Spleen (tissue), 11 donors: ENCODE measurements around the gene WNT16. TPM values are rescaled to one million over a fixed set of nuclear protein-coding genes. Genes with fewer than 3 reads are reported as not detected.
A peak's percentile ranks its signal among the peaks of the same experiment; 100 is the strongest.
"Not testable (repeated sequence)": the region's sequence is repeated elsewhere in the genome, so short reads cannot be mapped to it uniquely, and the experiment has no call there.

Source experiments
- DNase-seq: peaks from one replicate; pipeline ENCODE4 v3.0.0-alpha.2; 2020
- H3K27ac ChIP-seq, 8 donors: fragments of 200-600 bp; sonication (generic) in 7 of 8; 1 replicate in 4 of 8; 2 replicates in 4 of 8; pipeline versions ENCODE4 v1.5.0 to v1.8.0; 2016 to 2021; ENCODE audit warnings: inconsistent platforms in 4 of 8, mild to moderate bottlenecking in 4 of 8, moderate library complexity in 1 of 8
- H3K27me3 ChIP-seq, 7 donors: fragments of 200-600 bp; sonication (generic) in 6 of 7; replicated peaks in 1 of 7; 1 replicate in 4 of 7; 2 replicates in 3 of 7; pipeline versions ENCODE4 v1.5.0 to v1.8.0; 2016 to 2021; ENCODE audit warnings: inconsistent platforms in 3 of 7, mild to moderate bottlenecking in 1 of 7
- H3K36me3 ChIP-seq, 6 donors: fragments of 200-600 bp; sonication (generic) in 5 of 6; 1 replicate in 4 of 6; 2 replicates in 2 of 6; pipeline versions ENCODE4 v1.5.0 to v1.8.0; 2016 to 2021; ENCODE audit warnings: inconsistent platforms in 2 of 6
- H3K4me1 ChIP-seq, 6 donors: fragments of 200-600 bp; sonication (generic) in 5 of 6; 1 replicate in 3 of 6; 2 replicates in 3 of 6; pipeline versions ENCODE4 v1.5.0 to v1.8.0; 2016 to 2021; ENCODE audit warnings: inconsistent platforms in 3 of 6
- H3K4me3 ChIP-seq, 8 donors: fragments of 200-600 bp; sonication (generic) in 7 of 8; 1 replicate in 4 of 8; 2 replicates in 4 of 8; pipeline versions ENCODE4 v1.5.0 to v1.8.0; 2016 to 2021; ENCODE audit warnings: inconsistent platforms in 4 of 8, mild to moderate bottlenecking in 4 of 8, moderate library complexity in 2 of 8
- H3K9me3 ChIP-seq, 8 donors: fragments of 200-600 bp; sonication (generic) in 7 of 8; 1 replicate in 4 of 8; 2 replicates in 4 of 8; pipeline versions ENCODE4 v1.5.0 to v1.8.0; 2016 to 2021; ENCODE audit warnings: inconsistent platforms in 4 of 8
- CTCF ChIP-seq, 11 experiments: fragments of 200-600 bp in 7 of 11; fragments of 450-650 bp in 4 of 11; sonication (generic) in 4 of 11; IDR thresholded peaks in 8 of 11; conservative IDR thresholded peaks in 3 of 11; 1 replicate in 7 of 11; 2 replicates in 4 of 11; pipeline versions ENCODE4 v1.4.0 to v1.8.0; 2016 to 2021; ENCODE audit warnings: antibody characterized with exemption in 11 of 11, inconsistent platforms in 4 of 11, mild to moderate bottlenecking in 1 of 11
- POLR2A ChIP-seq, 3 donors: fragments of 450-650 bp; IDR thresholded peaks; one replicate each; pipeline ENCODE4 v1.5.1; 2017; ENCODE audit warnings: antibody characterized with exemption in 3 of 3, mild to moderate bottlenecking in 1 of 3
- POLR2AphosphoS5 ChIP-seq, 3 donors: sonication (generic); formaldehyde crosslinking; IDR thresholded peaks; one replicate each; pipeline ENCODE4 v1.5.1; 2017; ENCODE audit warnings: antibody characterized with exemption in 3 of 3
- WGBS, 5 donors: extraction: QIAGEN DNeasy Blood & Tissue Kit in 3 of 5; methylation state at CpG; one replicate each; pipeline versions ENCODE4 v1.1.5 to v1.1.7; 2013 to 2018; 5-methylcytosine and 5-hydroxymethylcytosine counted together
- intact Hi-C: fragments of 100-400 bp; cut with DNase I; formaldehyde crosslinking; loops from one replicate; pipeline ENCODE4 v1.15.0; 2023; ENCODE audit warnings: low total_unique reads
- polyA plus RNA-seq, 3 donors: library from polyadenylated mRNA; stranded (reverse); fragments of 200-250 nt; gene quantifications; one replicate each; pipeline ENCODE4 v1.2.1, GENCODE V29; 2013
- total RNA-seq, 7 donors: library from RNA; depleted of rRNA in 3 of 7; stranded (reverse); fragments of >200 nt in 3 of 7; fragmentation: NEBNext Ultra II Directional in 4 of 7; extraction: Animal tissue kit (Norgen Biotek cat#: 25700) in 4 of 7; gene quantifications; one replicate each; pipeline versions ENCODE4 v1.1.0 to v1.2.1, GENCODE V29; 2016 to 2021
- donor health status: healthy with polysubstance abuse.
- donor health status: DM: no; HTN: no; CAD: no; lungs with moderate emphysema.
- donor health status: DM: no; HTN: no; CAD: no.
- donor health status: Bipolar disorder and iron deficiency.
- donor health status: healthy.
- donor health status: DM: no; HTN: no; CAD: no.
- donor health status: DM: yes; HTN: yes; CAD: no.

WNT16 gene
- total and polyA plus RNA-seq, 10 donors: 0.33 to 3.2 (median 0.95) TPM

- H3K36me3 ChIP-seq: no peaks in the 10 kb centered on the region
- no peak for TF ChIP-seq CTCF (IDR thresholded peaks at IDR 0.05 in 8 of 11, conservative IDR thresholded peaks at IDR 0.05 in 3 of 11)
- no peak overlapping the region for H3K4me3 ChIP-seq
- H3K27ac ChIP-seq: no peak overlapping the region
- 56 to 69% (median 57%) methylated on average over 4 of the region's 4 CpGs for WGBS, 5 donors
- intact Hi-C loops: no loop called here
- H3K27me3 ChIP-seq: no peaks in the 10 kb centered on the region
- H3K4me1 ChIP-seq: no peaks in the 10 kb centered on the region
- no peak for DNase-seq
- peaks cover 0 to 13% (median 0%) of the 10 kb centered on the region in 8 donors for H3K9me3 ChIP-seq
Observed at GRCh38 chr7:121307021-121307574, 21.7 kb upstream of the WNT16 start.

DNA sequence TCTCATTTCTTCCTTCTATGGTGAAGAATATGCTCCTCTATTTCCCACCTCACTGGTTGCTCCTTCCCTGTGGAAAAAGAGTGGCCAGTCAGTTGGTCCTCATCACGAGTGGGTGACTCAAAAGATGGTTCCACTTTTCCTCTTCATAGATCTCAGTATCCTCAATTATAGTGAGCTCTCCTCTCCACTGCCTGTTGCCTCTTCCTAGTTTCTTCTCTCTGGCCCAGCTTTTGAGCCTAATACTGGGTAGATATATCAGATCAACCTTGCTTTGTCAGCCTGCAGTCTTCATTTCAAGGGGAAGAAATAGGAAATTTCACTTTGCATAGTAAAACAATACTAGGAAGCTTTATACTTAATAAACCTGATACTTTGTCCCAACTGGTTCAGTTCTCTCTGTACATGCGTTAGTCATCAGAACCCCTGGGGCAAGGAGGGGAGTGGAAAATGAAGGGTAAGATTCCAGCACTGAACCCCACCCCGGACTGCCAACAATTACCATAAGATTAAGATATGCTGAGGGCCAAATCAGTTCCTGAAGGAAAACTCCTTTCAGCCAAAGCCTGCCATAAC is 15.5 kb upstream of the WNT16 start:
- DNase-seq: no peak
- peaks cover 0 to 13% (median 0%) of the 10 kb centered on the region in 8 donors for H3K9me3 ChIP-seq
- no peaks in the 10 kb centered on the region for H3K36me3 ChIP-seq
- WGBS, 5 donors: 53 to 82% (median 60%) methylated on average over 3 of the region's 3 CpGs
- H3K27me3 ChIP-seq: no peaks in the 10 kb centered on the region
- H3K27ac ChIP-seq: peak overlapping the region in 4 of 8 donors; percentile 16 to 51 (median 44)
- no peak overlapping the region for H3K4me3 ChIP-seq
- H3K4me1 ChIP-seq: peaks cover 0 to 11% (median 0%) of the 10 kb centered on the region in 6 donors
- no peak for TF ChIP-seq POLR2A (IDR thresholded peaks at IDR 0.05)
- TF ChIP-seq CTCF (IDR thresholded peaks at IDR 0.05 in 8 of 11, conservative IDR thresholded peaks at IDR 0.05 in 3 of 11): no peak
- no peak for TF ChIP-seq POLR2AphosphoS5 (IDR thresholded peaks at IDR 0.05)
- intact Hi-C loops: no loop called here

DNA sequence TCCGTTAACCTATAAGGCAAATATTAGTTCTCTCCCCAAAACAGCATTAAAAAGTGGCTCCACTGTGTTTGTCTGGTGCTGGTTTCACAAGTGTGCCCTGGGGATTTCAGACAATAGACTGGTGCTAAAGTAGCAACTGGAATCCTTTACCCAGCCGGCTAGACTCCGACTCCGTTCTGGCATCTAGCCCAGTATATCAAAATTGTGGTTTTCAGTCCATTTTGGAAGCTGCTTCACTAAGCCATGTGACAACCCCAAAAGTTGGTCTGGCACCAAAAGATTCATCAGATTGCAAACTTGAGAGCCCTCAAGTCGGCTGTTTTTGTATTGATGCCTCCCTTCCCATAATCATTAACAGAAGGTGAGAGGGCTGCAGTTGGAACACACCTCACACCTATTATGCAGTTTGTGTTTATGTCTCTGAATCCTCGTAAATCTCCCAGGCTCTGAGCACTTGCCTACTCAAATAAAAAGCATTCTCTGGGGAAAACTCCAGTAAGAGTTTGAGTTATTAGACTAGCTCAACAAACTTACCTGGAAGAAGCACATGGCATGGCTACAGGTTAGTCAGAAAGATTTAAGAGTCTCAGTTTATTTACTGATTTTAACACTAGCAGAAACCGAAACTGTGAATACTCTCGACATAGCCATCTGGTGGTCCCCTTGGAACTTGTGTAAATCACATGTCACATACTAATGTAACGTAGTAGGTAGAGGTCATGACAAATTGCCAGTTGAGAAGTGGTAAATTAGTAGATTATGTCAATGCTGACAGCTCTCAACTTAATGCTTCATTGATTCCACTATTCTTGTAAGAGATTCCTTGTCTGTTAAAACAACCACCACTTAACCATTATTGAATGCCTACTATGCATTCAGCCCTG is 14.8 kb upstream of the WNT16 start:
- intact Hi-C loops: no loop called here
- Histone ChIP-seq H3K27ac (peak overlapping the region in 5 of 8 donors; percentile 16 to 51 (median 40)), H3K27me3 (no peaks in the 10 kb centered on the region), H3K4me3 (peak overlapping the region in 1 of 8 donors; percentile 39), H3K36me3 (no peaks in the 10 kb centered on the region), H3K9me3 (peaks cover 0 to 13% (median 0%) of the 10 kb centered on the region in 8 donors), H3K4me1 (peaks cover 0 to 11% (median 0%) of the 10 kb centered on the region in 6 donors)
- DNase-seq: no peak
- WGBS, 5 donors: 55 to 65% (median 58%) methylated on average over 9 of the region's 9 CpGs
- no peak for TF ChIP-seq POLR2AphosphoS5 (IDR thresholded peaks at IDR 0.05)
- TF ChIP-seq CTCF (IDR thresholded peaks at IDR 0.05 in 8 of 11, conservative IDR thresholded peaks at IDR 0.05 in 3 of 11): no peak
- TF ChIP-seq POLR2A (IDR thresholded peaks at IDR 0.05): no peak

DNA sequence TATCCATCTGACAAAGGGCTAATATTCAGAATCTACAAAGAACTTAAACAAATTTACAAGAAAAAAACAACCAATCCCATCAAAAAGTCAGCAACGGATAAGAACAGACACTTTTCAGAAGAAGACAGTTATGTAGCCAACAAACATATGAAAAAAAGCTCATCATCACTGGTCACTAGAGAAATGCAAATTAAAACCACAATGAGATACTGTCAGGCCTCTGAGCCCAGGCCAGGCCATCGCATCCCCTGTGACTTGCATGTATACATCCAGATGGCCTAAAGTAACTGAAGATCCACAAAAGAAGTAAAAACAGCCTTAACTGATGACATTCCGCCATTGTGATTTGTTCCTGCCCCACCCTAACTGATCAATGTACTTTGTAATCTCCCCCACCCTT is 13.6 kb upstream of the WNT16 start:
- DNase-seq, H3K36me3 ChIP-seq, H3K4me3 ChIP-seq, H3K9me3 ChIP-seq, H3K27ac ChIP-seq, H3K27me3 ChIP-seq, intact Hi-C loops: not testable (repeated sequence)
- 79 to 92% (median 89%) methylated on average over 2 to 3 of the region's 3 CpGs for WGBS, 5 donors
- H3K4me1 ChIP-seq: peaks cover 0 to 11% (median 0%) of the 10 kb centered on the region in 6 donors
